Panc1 (cell line): ENCODE data around the gene MAP4K2.

Experiments
- CTCF ChIP-seq: fragments of 450-650 bp; IDR thresholded peaks from 2 replicates; pipeline ENCODE4 v1.5.1; 2017; ENCODE audit warnings: mild to moderate bottlenecking
- POLR2AphosphoS5 ChIP-seq: IDR thresholded peaks from 2 replicates; pipeline ENCODE4 v1.6.1; 2012; ENCODE audit warnings: mild to moderate bottlenecking, low read depth, low read length, moderate library complexity
- REST ChIP-seq, 2 experiments: IDR thresholded peaks; 2 replicates each; pipeline ENCODE4 v1.6.1; 2011 to 2012; ENCODE audit warnings: low read depth in 2 of 2, control low read depth in 1 of 2, low read length in 1 of 2, mild to moderate bottlenecking in 1 of 2, moderate library complexity in 1 of 2; ENCODE audit not compliant: insufficient read depth in 1 of 2
- SIN3A ChIP-seq: IDR thresholded peaks from 2 replicates; pipeline ENCODE4 v1.6.1; 2012; ENCODE audit warnings: low read depth, mild to moderate bottlenecking, low read length, moderate library complexity, borderline replicate concordance; ENCODE audit not compliant: insufficient read depth
- TCF7L2 ChIP-seq: IDR thresholded peaks from 2 replicates; pipeline ENCODE4 v1.6.1; 2011; ENCODE audit warnings: mild to moderate bottlenecking, low read depth, low read length, inconsistent platforms

- no peak for TF ChIP-seq CTCF
- no peak for TF ChIP-seq REST (IDR thresholded peaks at IDR 0.05; ENCODE audit: insufficient read depth in 1 of 2, low read depth in 2 of 2, low read length in 1 of 2)
- no peak for TF ChIP-seq SIN3A
- TF ChIP-seq POLR2AphosphoS5: no peak
- no peak for TF ChIP-seq TCF7L2
These were observed 23.0 kb upstream of the MAP4K2 start for GRCh38 chr11:64826062-64826461.
